Liver (tissue), 9 donors: ENCODE measurements around the gene URB1. TPM values are rescaled to one million over a fixed set of nuclear protein-coding genes. Genes with fewer than 3 reads are reported as not detected.

Experiments
- DNase-seq: peaks from one replicate; pipeline ENCODE4 v3.0.0-alpha.2; 2017; ENCODE audit warnings: low spot score
- H3K27ac ChIP-seq, 2 donors: one replicate each; pipeline ENCODE4 v1.7.0; 2013; ENCODE audit warnings: inconsistent platforms in 2 of 2, low read length in 2 of 2, control low read depth in 1 of 2, low read depth in 1 of 2, mild to moderate bottlenecking in 1 of 2
- H3K27me3 ChIP-seq, 4 donors: one replicate each; pipeline versions ENCODE4 v1.6.1 to v1.7.0; 2013; ENCODE audit warnings: low read length in 3 of 4, inconsistent platforms in 1 of 4, mild to moderate bottlenecking in 1 of 4, moderate library complexity in 1 of 4; ENCODE audit not compliant: control insufficient read depth in 4 of 4, insufficient read depth in 4 of 4
- H3K36me3 ChIP-seq, 4 donors: one replicate each; pipeline versions ENCODE4 v1.6.1 to v1.7.0; 2013; ENCODE audit warnings: low read length in 3 of 4, mild to moderate bottlenecking in 3 of 4, low read depth in 1 of 4, moderate library complexity in 1 of 4; ENCODE audit not compliant: control insufficient read depth in 4 of 4, insufficient read depth in 3 of 4
- H3K4me1 ChIP-seq, 4 donors: one replicate each; pipeline versions ENCODE4 v1.6.1 to v1.7.0; 2013; ENCODE audit warnings: low read length in 3 of 4, mild to moderate bottlenecking in 3 of 4, moderate library complexity in 1 of 4; ENCODE audit not compliant: control insufficient read depth in 4 of 4, insufficient read depth in 4 of 4
- H3K4me3 ChIP-seq, 3 donors: one replicate each; pipeline versions ENCODE4 v1.6.1 to v1.7.0; 2013; ENCODE audit warnings: low read length in 3 of 3, control low read depth in 1 of 3, low read depth in 1 of 3, mild to moderate bottlenecking in 1 of 3
- H3K9ac ChIP-seq, 2 donors: one replicate each; pipeline ENCODE4 v1.7.0; 2013; ENCODE audit warnings: low read length in 2 of 2, mild to moderate bottlenecking in 2 of 2, moderate library complexity in 2 of 2, control low read depth in 1 of 2, low read depth in 1 of 2
- H3K9me3 ChIP-seq, 4 donors: one replicate each; pipeline versions ENCODE4 v1.6.1 to v1.7.0; 2013; ENCODE audit warnings: low read length in 3 of 4; ENCODE audit not compliant: control insufficient read depth in 4 of 4
- ATF3 ChIP-seq: IDR thresholded peaks from 2 replicates; pipeline ENCODE4 v1.6.1; 2016; ENCODE audit warnings: antibody characterized with exemption
- CTCF ChIP-seq: fragments of 150-350 bp; IDR thresholded peaks from 2 replicates; pipeline ENCODE4 v1.5.1; 2017; ENCODE audit warnings: improper control_type of control experiment, low read depth, low read length; ENCODE audit not compliant: missing input control
- EGR1 ChIP-seq, 2 donors: IDR thresholded peaks; 2 replicates each; pipeline ENCODE4 v1.6.1; 2016 to 2018; ENCODE audit warnings: antibody characterized with exemption in 2 of 2, low read depth in 2 of 2
- FOXA2 ChIP-seq: IDR thresholded peaks from 2 replicates; pipeline ENCODE4 v1.6.1; 2016; ENCODE audit warnings: antibody characterized with exemption
- GABPA ChIP-seq, 2 donors: IDR thresholded peaks in 1 of 2; conservative IDR thresholded peaks in 1 of 2; 2 replicates each; pipeline ENCODE4 v1.6.1; 2016; ENCODE audit warnings: antibody characterized with exemption in 2 of 2, mild to moderate bottlenecking in 1 of 2, moderate library complexity in 1 of 2
- HNF4A ChIP-seq, 2 donors: conservative IDR thresholded peaks; 2 replicates each; pipeline ENCODE4 v1.6.1; 2016; ENCODE audit warnings: antibody characterized with exemption in 2 of 2, mild to moderate bottlenecking in 2 of 2
- JUND ChIP-seq, 2 donors: IDR thresholded peaks; 2 replicates each; pipeline ENCODE4 v1.6.1; 2016; ENCODE audit warnings: antibody characterized with exemption in 2 of 2
- MAX ChIP-seq: IDR thresholded peaks from 2 replicates; pipeline ENCODE4 v1.6.1; 2016; ENCODE audit warnings: antibody characterized with exemption
- NR2F2 ChIP-seq: IDR thresholded peaks from 2 replicates; pipeline ENCODE4 v1.6.1; 2016; ENCODE audit warnings: antibody characterized with exemption
- RAD21 ChIP-seq, 2 donors: IDR thresholded peaks; 2 replicates each; pipeline ENCODE4 v1.6.1; 2016; ENCODE audit warnings: antibody characterized with exemption in 2 of 2, mild to moderate bottlenecking in 2 of 2
- REST ChIP-seq: IDR thresholded peaks from 2 replicates; pipeline ENCODE4 v1.6.1; 2016; ENCODE audit warnings: antibody characterized with exemption, mild to moderate bottlenecking
- TAF1 ChIP-seq: conservative IDR thresholded peaks from 2 replicates; pipeline ENCODE4 v1.6.1; 2016; ENCODE audit warnings: antibody characterized with exemption, mild to moderate bottlenecking
- YY1 ChIP-seq: IDR thresholded peaks from 2 replicates; pipeline ENCODE4 v1.6.1; 2016; ENCODE audit warnings: antibody characterized with exemption, mild to moderate bottlenecking
- ZBTB33 ChIP-seq: IDR thresholded peaks from 2 replicates; pipeline ENCODE4 v1.6.1; 2016; ENCODE audit warnings: antibody characterized with exemption
- WGBS: extraction: QIAGEN DNeasy Blood & Tissue Kit; methylation state at CpG from one replicate; pipeline ENCODE4 v1.1.7; 2013; 5-methylcytosine and 5-hydroxymethylcytosine counted together
- polyA plus RNA-seq, 2 donors: library from polyadenylated mRNA; stranded (reverse) in 1 of 2; unstranded in 1 of 2; fragments of 200-250 nt in 1 of 2; fragments of >200 nt in 1 of 2; fragmentation: Nextera tagmentation in 1 of 2; extraction: Ambion mirVana in 1 of 2; gene quantifications; one replicate each; pipeline versions ENCODE4 v1.2.1 to v1.2.3, GENCODE V29; 2013 to 2015
- total RNA-seq, 2 donors: library from RNA; depleted of rRNA; stranded (reverse); fragments of >200 nt; gene quantifications; one replicate each; pipeline ENCODE4 v1.2.3, GENCODE V29; 2014
- donor health status: healthy.
- donor health status: healthy.
- donor health status: healthy.
- donor health status: healthy.
- donor health status: healthy.

The URB1 gene
- total and polyA plus RNA-seq, 4 donors: 2.8 to 14.5 (median 7.1) TPM

- 94% methylated on average over 16 of the region's 16 CpGs for WGBS
- no peak overlapping the region for H3K4me3 ChIP-seq
- DNase-seq: no peak
- peaks cover 0 to 4% (median 0%) of the 10 kb centered on the region in 4 donors for H3K9me3 ChIP-seq
- peaks cover 20 to 98% (median 66%) of the 10 kb centered on the region in 4 donors for H3K36me3 ChIP-seq
- TF ChIP-seq HNF4A (conservative IDR thresholded peaks at IDR 0.05) (no peak), RAD21 (IDR thresholded peaks at IDR 0.05) (no peak), EGR1 (IDR thresholded peaks at IDR 0.05; ENCODE audit: low read depth in 2 of 2) (no peak), GABPA (IDR thresholded peaks at IDR 0.05 in 1 of 2, conservative IDR thresholded peaks at IDR 0.05 in 1 of 2) (no peak), ZBTB33 (no peak), TAF1 (no peak), REST (no peak), JUND (IDR thresholded peaks at IDR 0.05) (no peak), YY1 (no peak), MAX (no peak), NR2F2 (no peak), CTCF (no peak), ATF3 (no peak), FOXA2 (no peak)
- no peak overlapping the region for H3K9ac ChIP-seq
- H3K27ac ChIP-seq: no peak overlapping the region
- no peaks in the 10 kb centered on the region for H3K4me1 ChIP-seq
- no peaks in the 10 kb centered on the region for H3K27me3 ChIP-seq
Observed at GRCh38 chr21:32349333-32349944, 43.4 kb downstream of the URB1 start.
